Prostate gland (tissue), 2 donors: ENCODE measurements around the gene IREB2.

Experiments
- POLR2A ChIP-seq: fragments of 450-650 bp; IDR thresholded peaks from one replicate; pipeline ENCODE4 v1.6.1; 2016; ENCODE audit warnings: antibody characterized with exemption, mild to moderate bottlenecking
- TF ChIP-seq, protein P1 (sequence below), 4 experiments: fragments of 200-600 bp in 2 of 4; fragments of 450-650 bp in 2 of 4; sonication (generic) in 2 of 4; IDR thresholded peaks; 1 replicate in 3 of 4; 2 replicates in 1 of 4; pipeline ENCODE4 v1.5.1; 2016 to 2019; ENCODE audit warnings: antibody characterized with exemption in 4 of 4, mild to moderate bottlenecking in 2 of 4, moderate library complexity in 2 of 4

DNA sequence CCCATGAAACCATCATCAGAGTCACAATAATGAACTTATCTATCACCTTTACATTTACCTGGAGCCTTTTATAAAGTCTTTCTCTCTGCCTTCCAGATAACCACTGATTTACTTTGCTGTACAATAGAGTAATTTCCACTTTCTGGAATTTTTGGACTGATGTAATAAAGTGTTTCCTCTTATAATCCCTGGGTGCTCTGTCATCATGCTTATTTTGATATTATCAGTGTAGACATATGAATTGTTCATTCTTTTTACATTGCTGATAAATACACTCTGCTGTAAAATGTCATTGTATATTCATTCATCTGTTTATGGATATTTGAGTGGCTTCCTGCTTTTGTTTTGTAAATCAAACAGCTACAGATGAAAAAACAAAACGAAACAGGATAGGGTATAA is 27.0 kb upstream of the IREB2 start:
- TF ChIP-seq, protein P1, sequence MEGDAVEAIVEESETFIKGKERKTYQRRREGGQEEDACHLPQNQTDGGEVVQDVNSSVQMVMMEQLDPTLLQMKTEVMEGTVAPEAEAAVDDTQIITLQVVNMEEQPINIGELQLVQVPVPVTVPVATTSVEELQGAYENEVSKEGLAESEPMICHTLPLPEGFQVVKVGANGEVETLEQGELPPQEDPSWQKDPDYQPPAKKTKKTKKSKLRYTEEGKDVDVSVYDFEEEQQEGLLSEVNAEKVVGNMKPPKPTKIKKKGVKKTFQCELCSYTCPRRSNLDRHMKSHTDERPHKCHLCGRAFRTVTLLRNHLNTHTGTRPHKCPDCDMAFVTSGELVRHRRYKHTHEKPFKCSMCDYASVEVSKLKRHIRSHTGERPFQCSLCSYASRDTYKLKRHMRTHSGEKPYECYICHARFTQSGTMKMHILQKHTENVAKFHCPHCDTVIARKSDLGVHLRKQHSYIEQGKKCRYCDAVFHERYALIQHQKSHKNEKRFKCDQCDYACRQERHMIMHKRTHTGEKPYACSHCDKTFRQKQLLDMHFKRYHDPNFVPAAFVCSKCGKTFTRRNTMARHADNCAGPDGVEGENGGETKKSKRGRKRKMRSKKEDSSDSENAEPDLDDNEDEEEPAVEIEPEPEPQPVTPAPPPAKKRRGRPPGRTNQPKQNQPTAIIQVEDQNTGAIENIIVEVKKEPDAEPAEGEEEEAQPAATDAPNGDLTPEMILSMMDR (IDR thresholded peaks at IDR 0.05), result no peak
- TF ChIP-seq POLR2A, result no peak
